GM19035 (cell line): Measurements from ENCODE around the gene ANKRD44.

Experiments
- ATAC-seq: cut with Tn5 transposase; IDR thresholded peaks from one replicate; pipeline ENCODE4 v1.9.1; 2021; ENCODE audit not compliant: unreplicated experiment

Gene ANKRD44

GRCh38 chr2:197209742-197210408 is 100.7 kb downstream of the ANKRD44 start:
- peak; percentile 37 for ATAC-seq

GRCh38 chr2:197209246-197209645 is 101.3 kb downstream of the ANKRD44 start:
- no peak for ATAC-seq

- ATAC-seq = no peak
Measured at GRCh38 chr2:197208841-197209240, 101.7 kb downstream of the ANKRD44 start.

DNA sequence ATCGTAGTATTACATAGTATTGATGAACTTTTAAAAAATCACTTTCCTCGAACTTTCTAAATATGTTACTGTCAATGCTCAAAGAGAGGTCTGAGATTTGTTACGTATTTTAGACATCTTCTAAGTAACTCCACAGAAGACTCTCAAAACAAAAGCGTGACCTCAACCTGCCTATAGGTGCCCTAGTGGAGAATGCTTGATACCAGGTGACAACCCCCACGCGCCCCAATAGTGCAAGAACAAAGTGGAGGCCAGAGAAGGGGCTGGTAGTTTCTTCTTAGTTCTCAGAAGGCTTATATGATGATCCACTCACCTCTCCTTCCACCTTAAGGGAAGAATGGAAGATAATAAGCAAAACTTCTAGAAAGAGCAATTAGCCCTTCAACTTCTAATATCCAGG is 102.6 kb downstream of the ANKRD44 start:
- ATAC-seq = no peak

DNA sequence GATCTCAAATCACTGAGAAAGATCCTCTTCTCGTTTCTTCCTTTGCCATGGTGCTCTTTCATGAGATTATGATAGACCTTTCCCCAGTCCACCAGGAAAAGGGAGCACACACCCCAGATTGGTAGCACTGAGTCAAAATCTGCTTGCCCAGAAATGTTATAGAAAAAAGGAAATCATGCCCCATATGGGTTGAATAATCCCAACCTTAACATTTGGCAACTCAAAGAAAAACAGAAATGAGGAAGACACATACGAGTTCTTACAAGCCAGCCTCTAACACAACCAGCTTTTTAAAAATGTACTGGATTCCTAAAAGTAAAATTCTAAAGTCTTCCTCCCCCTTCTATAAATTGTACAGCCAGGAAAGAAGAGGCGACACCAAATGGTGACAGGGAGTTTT is 103.0 kb downstream of the ANKRD44 start:
- ATAC-seq = no peak

DNA sequence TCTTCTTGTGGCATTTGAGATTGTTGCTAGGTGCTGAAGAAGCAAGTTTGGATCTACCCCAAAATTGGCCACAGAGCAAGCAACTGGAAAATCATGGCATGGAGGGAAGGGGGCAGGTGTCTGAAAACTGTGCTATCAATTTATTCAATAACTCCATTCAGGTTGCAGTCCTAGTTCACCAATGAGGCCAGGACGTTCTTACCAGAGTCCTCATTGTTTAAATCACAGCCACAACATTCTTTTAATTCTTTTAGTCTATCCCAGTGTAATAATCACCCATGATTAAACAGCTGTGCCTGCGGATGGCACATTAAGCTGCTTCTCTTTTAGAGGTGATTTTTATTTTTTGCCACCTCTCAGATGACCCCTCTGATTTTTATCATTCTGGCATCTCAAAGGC is 103.5 kb downstream of the ANKRD44 start:
- no peak for ATAC-seq

GRCh38 chr2:197205585-197206215 is 104.9 kb downstream of the ANKRD44 start:
- ATAC-seq = peak; percentile 61

DNA sequence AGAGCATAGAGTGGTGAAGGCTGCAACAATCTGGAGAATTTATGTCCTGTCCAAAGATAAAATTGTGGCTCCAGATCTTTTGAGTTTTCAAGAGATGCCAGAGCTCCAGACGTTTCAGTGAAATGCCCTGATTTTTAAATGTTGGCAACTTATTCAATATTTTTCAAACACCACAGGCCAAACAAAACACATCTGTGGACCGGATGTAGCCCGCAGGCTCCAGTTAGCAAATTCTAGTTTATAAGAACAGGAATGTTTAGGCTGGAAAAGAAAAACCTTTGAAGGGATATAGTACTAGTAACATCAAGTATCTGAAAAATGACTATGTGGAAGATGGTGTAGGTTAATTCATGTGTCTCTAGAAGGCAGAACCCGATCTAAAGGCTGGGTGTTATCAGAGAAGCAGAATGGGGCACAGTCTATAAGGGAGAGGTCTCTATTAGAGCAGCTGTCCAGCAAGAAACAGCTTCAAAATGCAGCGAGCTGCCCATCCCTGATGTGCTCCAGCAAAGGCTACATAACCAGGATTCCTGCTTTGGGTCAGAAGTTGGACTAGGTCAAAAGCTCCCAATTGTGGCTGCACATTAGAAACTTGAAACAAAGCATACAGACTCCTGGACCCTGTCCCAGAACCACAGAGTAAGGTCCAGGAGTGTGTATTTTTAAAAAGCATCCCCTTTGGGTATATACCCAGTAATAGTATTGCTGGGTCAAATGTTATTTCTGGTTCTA is 105.9 kb downstream of the ANKRD44 start:
- no peak for ATAC-seq

DNA sequence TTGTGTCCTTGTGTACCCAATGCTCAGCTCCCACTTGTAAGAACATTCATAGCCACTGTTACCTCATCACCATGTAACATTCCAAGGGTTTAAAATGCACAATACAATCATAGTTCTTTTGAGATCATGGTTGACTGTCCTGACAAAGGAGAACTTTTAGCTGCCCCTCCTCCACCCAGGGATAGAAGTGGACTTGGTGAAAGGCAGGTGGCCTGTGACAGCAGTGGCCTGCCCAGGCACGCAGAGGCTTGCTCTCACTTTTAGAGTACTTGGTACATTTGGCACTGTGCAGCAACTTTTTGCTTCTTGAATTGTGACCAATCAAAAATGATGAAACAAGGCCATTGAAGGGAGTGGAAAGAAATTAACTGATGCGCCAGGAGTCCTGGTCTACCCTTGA is 108.7 kb downstream of the ANKRD44 start:
- ATAC-seq = no peak

- no peak for ATAC-seq
Measured at GRCh38 chr2:197200762-197201058, 109.9 kb downstream of the ANKRD44 start.

DNA sequence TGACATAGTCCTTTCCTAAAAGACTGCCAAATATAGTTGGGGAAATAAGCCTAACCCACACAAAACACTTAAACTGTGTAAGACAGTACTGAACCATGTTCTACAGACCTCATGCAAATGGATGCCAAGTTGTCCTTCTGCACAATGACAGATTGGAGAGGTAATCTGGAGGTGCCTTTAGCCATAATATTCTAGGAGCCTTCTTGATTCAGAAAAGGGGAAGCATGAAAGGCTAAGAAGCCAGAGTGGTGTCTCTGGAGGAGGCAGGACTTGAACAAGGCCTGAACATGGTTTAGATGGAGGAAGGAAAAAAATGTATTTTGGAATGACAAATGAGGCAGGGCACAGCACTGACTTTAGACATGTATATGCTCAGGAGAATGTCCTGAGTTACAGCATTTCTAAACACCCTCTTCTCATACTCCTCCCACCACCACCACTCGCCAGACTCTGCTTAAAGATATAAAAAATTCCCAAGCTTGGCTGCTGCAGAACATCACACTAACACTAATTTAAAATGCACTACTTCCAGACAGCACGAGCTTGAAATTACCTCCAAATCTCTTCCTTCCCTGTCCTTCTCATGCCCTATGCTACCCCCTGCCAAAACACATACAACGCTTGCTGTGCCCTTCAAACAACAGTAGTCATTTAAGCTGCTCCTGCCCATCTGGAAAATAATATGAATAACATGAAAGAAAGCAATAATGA is 110.4 kb downstream of the ANKRD44 start:
- no peak for ATAC-seq

DNA sequence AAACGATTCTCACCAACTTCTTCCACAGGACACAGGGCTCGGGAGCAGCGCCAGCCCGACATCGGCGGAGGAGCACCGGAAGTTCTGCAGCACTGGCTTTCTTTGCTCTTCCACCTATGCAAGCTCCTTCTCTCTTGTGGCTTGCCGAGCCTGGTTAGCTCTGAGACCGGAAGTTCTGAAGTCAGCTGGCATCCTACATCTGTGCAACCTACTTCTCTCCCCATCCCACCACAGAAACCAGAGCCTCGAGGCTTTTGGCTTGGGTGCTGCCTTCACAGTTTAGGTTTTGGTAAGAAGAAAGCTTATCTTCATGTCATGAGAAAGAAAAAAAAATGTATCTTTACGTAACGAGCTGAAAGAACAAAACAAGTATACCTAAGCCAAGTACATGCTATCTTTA is 111.7 kb downstream of the ANKRD44 start:
- ATAC-seq = peak; percentile 99

DNA sequence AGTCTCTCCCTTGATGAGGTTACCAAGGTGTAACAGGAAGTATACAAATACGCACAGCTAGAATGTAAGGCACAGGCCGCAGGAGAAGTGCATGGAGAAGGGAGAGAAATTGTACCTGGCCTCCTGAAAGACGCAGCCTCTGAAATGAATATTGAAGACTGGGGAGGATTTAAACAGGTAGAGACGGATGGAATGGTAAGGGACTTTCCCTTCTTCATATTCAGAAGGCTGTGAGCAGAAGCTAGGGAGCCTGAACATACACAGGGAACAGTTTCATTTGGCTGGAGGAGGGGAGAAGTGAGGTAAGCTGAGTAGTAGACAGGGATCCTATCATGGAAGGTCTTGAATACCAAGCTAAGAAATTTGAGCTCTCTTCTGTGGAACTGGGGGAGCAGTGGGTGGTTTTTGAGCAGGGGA is 112.7 kb downstream of the ANKRD44 start:
- no peak for ATAC-seq

DNA sequence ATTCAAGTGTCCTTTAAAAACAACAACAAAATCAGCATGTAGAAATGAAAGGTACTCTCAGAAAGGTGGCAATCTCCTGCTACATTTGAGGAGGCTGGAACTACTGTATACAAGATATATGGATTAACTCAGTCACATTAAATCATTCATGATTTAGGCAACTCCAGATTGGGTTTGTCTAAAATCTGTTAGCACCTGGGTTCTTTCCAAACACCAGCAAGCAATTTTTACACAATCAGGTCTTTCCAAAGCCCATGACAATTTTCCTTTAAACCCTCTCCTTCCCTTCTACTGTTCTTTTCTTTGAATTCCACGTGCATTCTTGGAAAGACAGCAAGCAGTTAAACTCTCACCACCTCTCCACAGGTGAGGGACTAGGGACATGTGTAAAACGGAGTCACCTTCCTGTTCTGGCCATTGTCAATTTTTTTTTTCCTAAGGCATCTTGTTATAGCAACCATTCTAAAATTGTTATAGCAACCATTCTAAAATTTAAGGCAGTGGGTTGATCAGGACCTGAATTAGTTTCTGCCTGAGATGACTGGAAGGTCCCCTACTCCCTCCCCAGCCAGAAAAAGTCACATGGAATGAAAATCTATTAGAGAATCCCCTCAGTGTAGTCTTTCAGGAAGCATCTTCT is 113.9 kb downstream of the ANKRD44 start:
- no peak for ATAC-seq

DNA sequence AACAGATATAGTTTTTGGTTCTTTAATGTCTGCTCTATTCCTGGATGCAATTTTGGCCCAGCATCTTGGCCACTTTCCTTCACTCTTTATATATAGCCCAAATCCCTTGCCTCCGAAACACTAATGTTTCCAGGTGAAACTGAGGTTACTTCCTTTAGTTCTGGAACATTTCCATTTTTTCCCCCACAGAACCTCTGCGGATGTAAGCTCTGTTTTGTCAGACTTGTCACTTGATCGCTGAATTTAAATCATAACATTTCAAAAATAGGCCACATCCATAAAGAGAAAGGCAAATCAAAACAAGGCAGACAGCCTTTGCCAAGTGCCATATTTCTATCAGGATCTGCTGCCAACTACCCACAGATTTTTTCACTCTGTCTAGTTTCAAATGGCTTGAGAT is 115.1 kb downstream of the ANKRD44 start:
- ATAC-seq = no peak

DNA sequence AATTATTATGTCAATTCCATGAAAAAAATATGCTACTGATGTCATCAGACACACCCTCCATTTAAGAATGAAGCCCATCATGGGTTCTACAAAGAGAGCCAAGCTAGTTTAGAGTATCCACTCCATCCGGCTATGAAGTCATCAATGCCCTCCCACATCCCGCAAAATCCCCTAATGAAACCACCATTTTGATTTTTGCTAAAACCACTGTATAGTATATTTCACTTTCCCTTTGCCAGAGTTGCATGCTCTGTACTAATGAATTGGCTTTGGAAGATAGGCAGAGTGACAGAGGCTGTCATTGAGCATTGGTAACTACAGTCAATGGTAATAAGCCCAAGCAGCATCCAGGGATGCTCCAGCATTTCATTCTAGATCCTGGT is 118.6 kb downstream of the ANKRD44 start:
- ATAC-seq = peak; percentile 83

DNA sequence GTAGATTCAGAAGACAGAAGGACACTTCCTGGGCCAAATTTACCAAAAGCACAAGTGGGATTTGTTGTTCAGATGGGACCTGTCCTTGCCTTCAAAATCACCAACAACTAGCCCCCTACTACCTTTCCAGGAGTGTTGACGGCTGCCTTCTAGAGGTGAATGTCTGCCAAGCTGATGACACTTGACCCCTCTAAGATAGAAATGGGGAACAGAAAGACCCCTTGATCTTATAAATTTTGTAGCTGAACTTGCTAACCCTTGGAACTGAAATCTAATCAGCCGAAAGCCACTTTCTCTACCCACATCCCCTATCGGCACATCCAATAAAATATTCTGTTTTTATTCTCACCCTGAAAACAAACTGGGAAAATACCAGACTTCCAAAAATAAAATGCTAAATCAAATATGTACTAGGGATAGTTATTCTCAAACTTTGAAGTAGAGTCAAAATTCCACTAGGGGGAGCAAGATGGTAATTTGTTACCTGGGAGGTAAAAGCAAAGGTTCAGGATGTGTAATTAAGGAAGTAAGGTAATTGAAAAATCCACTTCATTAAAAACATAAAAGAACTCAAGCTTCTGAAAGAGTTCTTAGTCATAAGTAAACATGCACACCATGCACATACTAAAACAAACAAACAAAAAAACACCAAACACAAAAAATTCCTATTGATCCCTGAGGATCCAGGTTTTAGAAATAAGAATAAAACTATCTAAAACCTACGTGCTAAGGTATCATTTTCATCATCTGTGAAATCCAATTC is 119.2 kb downstream of the ANKRD44 start:
- peak; percentile 58 for ATAC-seq

- ATAC-seq = no peak
Measured at GRCh38 chr2:197190100-197190432, 120.5 kb downstream of the ANKRD44 start.

DNA sequence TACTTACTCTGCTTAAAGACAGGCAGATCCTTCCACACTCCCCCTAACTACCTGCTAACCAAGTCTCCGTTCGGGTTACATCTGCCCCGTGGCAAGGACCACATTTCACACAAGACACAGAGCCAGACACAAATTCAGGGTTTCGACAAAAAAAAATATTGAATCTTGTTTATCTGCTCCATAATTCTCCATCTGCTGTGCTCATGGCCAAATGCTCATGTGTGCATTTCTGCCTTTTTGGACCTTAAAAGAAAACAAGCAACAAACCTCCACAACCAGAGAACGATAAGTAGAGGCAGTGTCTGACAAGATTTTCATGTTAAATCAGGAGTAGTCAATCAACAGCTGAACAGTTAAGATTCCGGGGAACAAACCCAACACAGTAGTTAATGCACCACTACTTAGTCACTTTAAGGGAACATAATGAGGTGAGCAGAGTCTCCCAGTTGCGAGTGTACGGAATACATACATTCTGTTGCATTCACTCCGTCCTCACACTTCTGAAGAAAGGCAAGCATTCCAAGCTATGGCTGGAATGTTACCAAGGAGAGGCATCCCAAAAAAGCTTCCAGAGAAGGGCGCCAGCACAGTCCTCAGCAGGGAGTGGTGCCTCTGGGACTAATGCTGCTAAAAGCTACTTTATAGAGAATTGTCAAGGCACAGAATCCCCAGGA is 121.0 kb downstream of the ANKRD44 start:
- ATAC-seq = no peak

GRCh38 chr2:197185676-197186075 is 124.9 kb downstream of the ANKRD44 start:
- no peak for ATAC-seq
